H1 (cell line): ENCODE measurements around the gene SETD9. TPM values are rescaled to one million over a fixed set of nuclear protein-coding genes. Genes with fewer than 3 reads are reported as not detected.
A peak's percentile ranks its signal among the peaks of the same experiment; 100 is the strongest.

Experiments
- CTCF ChIA-PET: fragments of 300-600 bp; sonication (Branson Sonifier 250); formaldehyde crosslinking; loops from one replicate; lab custom pipeline; 2021; ENCODE audit not compliant: partially characterized antibody; lab: Charles Lee
- POLR2A ChIA-PET: fragments of 300-600 bp; sonication (Branson Sonifier 250); formaldehyde crosslinking; loops from one replicate; lab custom pipeline; 2021; ENCODE audit warnings: inconsistent platforms; ENCODE audit not compliant: partially characterized antibody; lab: Charles Lee
- DNase-seq, 2 experiments: peaks; one replicate each; pipeline versions ENCODE4 v3.0.0 to v3.0.0-alpha.2; 2010 to 2022; ENCODE audit warnings: low spot score in 2 of 2, low read depth in 1 of 2, mixed read lengths in 1 of 2
- FAIRE-seq: peaks from 2 replicates; lab custom pipeline; 2011; peaks lifted over from hg19 to GRCh38; lab: Jason Lieb, UNC
- H2AFZ ChIP-seq: 2 replicates; pipeline ENCODE4 v1.8.1; 2012; ENCODE audit warnings: low read length, inconsistent platforms
- H2AK5ac ChIP-seq: 2 replicates; pipeline ENCODE4 v1.6.1; 2013; ENCODE audit warnings: low read depth, low read length
- H2BK120ac ChIP-seq: replicated peaks from 2 replicates; pipeline ENCODE3; 2013; ENCODE audit warnings: low read depth, low read length, inconsistent platforms
- H2BK12ac ChIP-seq: 2 replicates; pipeline ENCODE4 v1.6.1; 2013; ENCODE audit warnings: low read depth, low read length
- H2BK15ac ChIP-seq: 2 replicates; pipeline ENCODE4 v1.6.1; 2013; ENCODE audit warnings: low read length
- H2BK20ac ChIP-seq: 2 replicates; pipeline ENCODE4 v1.6.1; 2013; ENCODE audit warnings: low read length
- H2BK5ac ChIP-seq: 2 replicates; pipeline ENCODE4 v1.6.1; 2013; ENCODE audit warnings: low read depth, low read length
- H3K14ac ChIP-seq: 2 replicates; pipeline ENCODE4 v1.6.1; 2013; ENCODE audit warnings: inconsistent platforms; ENCODE audit not compliant: insufficient read length
- H3K18ac ChIP-seq: 2 replicates; pipeline ENCODE4 v1.6.1; 2013; ENCODE audit warnings: low read length; ENCODE audit errors: extremely low read depth
- H3K23ac ChIP-seq: 2 replicates; pipeline ENCODE4 v1.6.1; 2013; ENCODE audit warnings: inconsistent platforms; ENCODE audit not compliant: insufficient read length
- H3K23me2 ChIP-seq: 2 replicates; pipeline ENCODE4 v1.6.1; 2013; ENCODE audit warnings: low read depth, low read length
- H3K27ac ChIP-seq: 2 replicates; pipeline ENCODE4 v1.6.1; 2011; ENCODE audit warnings: low read depth, low read length, inconsistent platforms
- H3K27me3 ChIP-seq, 4 experiments: replicated peaks in 1 of 4; 1 replicate in 1 of 4; 2 replicates in 3 of 4; pipeline versions ENCODE4 v1.6.1 to v1.8.1; 2011 to 2013; ENCODE audit warnings: low read length in 3 of 4, mild to moderate bottlenecking in 3 of 4, inconsistent platforms in 2 of 4, mixed read lengths in 2 of 4, moderate library complexity in 1 of 4; ENCODE audit not compliant: control insufficient read depth in 3 of 4, insufficient read depth in 3 of 4; ENCODE audit errors: extremely low read depth in 1 of 4
- H3K36me3 ChIP-seq, 4 experiments: 2 replicates each; pipeline versions ENCODE4 v1.6.1 to v1.8.1; 2011 to 2013; ENCODE audit warnings: mild to moderate bottlenecking in 4 of 4, low read length in 3 of 4, moderate library complexity in 2 of 4, control low read depth in 1 of 4, inconsistent platforms in 1 of 4; ENCODE audit not compliant: insufficient read depth in 4 of 4, control insufficient read depth in 2 of 4
- H3K4ac ChIP-seq: replicated peaks from 2 replicates; pipeline ENCODE3; 2013; ENCODE audit warnings: low read length, low read depth, mixed read lengths, inconsistent platforms; ENCODE audit not compliant: insufficient read length
- H3K4me1 ChIP-seq, 4 experiments: replicated peaks in 1 of 4; 1 replicate in 1 of 4; 2 replicates in 3 of 4; pipeline versions ENCODE4 v1.6.1 to v1.8.1; 2011 to 2013; ENCODE audit warnings: low read length in 3 of 4, inconsistent platforms in 2 of 4, mixed read lengths in 1 of 4; ENCODE audit not compliant: insufficient read depth in 4 of 4, control insufficient read depth in 3 of 4
- H3K4me2 ChIP-seq, 2 experiments: 2 replicates each; pipeline versions ENCODE4 v1.6.1 to v1.8.1; 2011 to 2013; ENCODE audit warnings: low read depth in 2 of 2, low read length in 2 of 2, control low read depth in 1 of 2, inconsistent platforms in 1 of 2, mild to moderate bottlenecking in 1 of 2; ENCODE audit not compliant: insufficient read depth in 1 of 2
- H3K4me3 ChIP-seq, 4 experiments: fragments of 200-600, 300-600 bp in 1 of 4; sonication (generic), shearing (Covaris generic), sonication (Bioruptor Twin) in 1 of 4; 2 replicates each; pipeline versions ENCODE4 v1.5.1 to v1.8.1; 2011 to 2016; ENCODE audit warnings: low read length in 4 of 4, low read depth in 3 of 4, control low read depth in 2 of 4, inconsistent platforms in 2 of 4, mild to moderate bottlenecking in 2 of 4, mixed read lengths in 1 of 4, moderate library complexity in 1 of 4; ENCODE audit not compliant: insufficient read depth in 2 of 4; ENCODE audit errors: extremely low read depth in 1 of 4
- H3K56ac ChIP-seq: replicated peaks from 2 replicates; pipeline ENCODE3; 2013; ENCODE audit warnings: low read depth, mild to moderate bottlenecking, mixed read lengths, low read length, inconsistent platforms; ENCODE audit not compliant: insufficient read length
- H3K79me1 ChIP-seq: 2 replicates; pipeline ENCODE4 v1.6.1; 2013; ENCODE audit warnings: low read depth, low read length, control low read depth
- H3K79me2 ChIP-seq, 2 experiments: 2 replicates each; pipeline versions ENCODE4 v1.6.1 to v1.8.1; 2012 to 2013; ENCODE audit warnings: low read length in 2 of 2, mild to moderate bottlenecking in 2 of 2, inconsistent platforms in 1 of 2; ENCODE audit not compliant: insufficient read depth in 2 of 2, control insufficient read depth in 1 of 2
- H3K9ac ChIP-seq, 4 experiments: replicated peaks in 1 of 4; 1 replicate in 1 of 4; 2 replicates in 3 of 4; pipeline versions ENCODE4 v1.6.1 to v1.8.1; 2011 to 2013; ENCODE audit warnings: low read depth in 3 of 4, low read length in 3 of 4, control low read depth in 2 of 4, mild to moderate bottlenecking in 2 of 4, moderate library complexity in 2 of 4, inconsistent platforms in 1 of 4; ENCODE audit errors: extremely low read depth in 1 of 4
- H3K9me3 ChIP-seq, 2 experiments: 2 replicates each; pipeline versions ENCODE4 v1.6.1 to v1.8.1; 2012 to 2013; ENCODE audit warnings: mild to moderate bottlenecking in 2 of 2, moderate library complexity in 2 of 2, control low read depth in 1 of 2, inconsistent platforms in 1 of 2, low read depth in 1 of 2, low read length in 1 of 2, mixed read lengths in 1 of 2; ENCODE audit not compliant: insufficient read depth in 2 of 2
- H4K20me1 ChIP-seq, 2 experiments: replicated peaks in 1 of 2; 2 replicates each; pipeline versions ENCODE3 to v1.8.1; 2011 to 2013; ENCODE audit warnings: inconsistent platforms in 2 of 2, low read length in 2 of 2, mild to moderate bottlenecking in 1 of 2; ENCODE audit not compliant: insufficient read depth in 2 of 2, control insufficient read depth in 1 of 2
- H4K5ac ChIP-seq: 2 replicates; pipeline ENCODE4 v1.6.1; 2013; ENCODE audit warnings: low read length, low read depth, mixed read lengths, inconsistent platforms; ENCODE audit not compliant: insufficient read length
- H4K8ac ChIP-seq: 2 replicates; pipeline ENCODE4 v1.8.0; 2013; ENCODE audit warnings: mild to moderate bottlenecking, moderate library complexity, low read length, inconsistent platforms; ENCODE audit not compliant: insufficient read depth; ENCODE audit errors: extremely low read depth
- H4K91ac ChIP-seq: replicated peaks from 2 replicates; pipeline ENCODE3; 2013; ENCODE audit warnings: low read length, mixed read lengths, inconsistent platforms; ENCODE audit not compliant: insufficient read length
- CREB1 ChIP-seq: IDR thresholded peaks from 2 replicates; pipeline ENCODE4 v1.6.1; 2012; ENCODE audit warnings: inconsistent platforms
- KDM4A ChIP-seq: IDR thresholded peaks from one replicate; pipeline ENCODE4 v1.7.1; 2012; ENCODE audit warnings: low read depth, mild to moderate bottlenecking, moderate library complexity, low read length, inconsistent platforms; ENCODE audit not compliant: severe bottlenecking
- MAFK ChIP-seq: IDR thresholded peaks from 2 replicates; pipeline ENCODE4 v1.6.1; 2012; ENCODE audit warnings: low read depth, mild to moderate bottlenecking, improper control_type of control experiment, low read length
- POLR2A ChIP-seq, 2 experiments: IDR thresholded peaks; 1 replicate in 1 of 2; 2 replicates in 1 of 2; pipeline ENCODE4 v1.6.1; 2011; ENCODE audit warnings: low read depth in 2 of 2, low read length in 2 of 2, mild to moderate bottlenecking in 2 of 2; ENCODE audit errors: control extremely low read depth in 1 of 2
- POU5F1 ChIP-seq: IDR thresholded peaks from 2 replicates; pipeline ENCODE4 v1.6.1; 2011; ENCODE audit warnings: low read depth, mild to moderate bottlenecking, low read length, moderate library complexity
- RBBP5 ChIP-seq: IDR thresholded peaks from 2 replicates; pipeline ENCODE4 v1.7.1; 2012; ENCODE audit warnings: low read depth, mild to moderate bottlenecking, inconsistent platforms, low read length, moderate library complexity, borderline replicate concordance
- YY1 ChIP-seq: IDR thresholded peaks from 2 replicates; pipeline ENCODE4 v1.6.1; 2011; ENCODE audit warnings: low read depth, mild to moderate bottlenecking, low read length
- WGBS, 2 experiments: shearing (Covaris generic) in 1 of 2; methylation state at CpG; one replicate each; pipeline versions ENCODE4 v1.1.6 to v1.1.7; 2013 to 2015; ENCODE audit warnings: low lambda C conversion rate in 2 of 2, mixed read lengths in 2 of 2, inconsistent platforms in 1 of 2, low coverage in 1 of 2, missing lambda C conversion rate in 1 of 2; ENCODE audit not compliant: insufficient replicate concordance in 2 of 2, insufficient coverage in 1 of 2, insufficient read length in 1 of 2; ENCODE audit errors: extremely low coverage in 1 of 2, missing lambda C conversion rate in 1 of 2; 5-methylcytosine and 5-hydroxymethylcytosine counted together
- long read RNA-seq, 2 experiments: library from RNA in 1 of 2; library from capped mRNA in 1 of 2; stranded (forward); transcript quantifications; one replicate each; pipeline ENCODE4 v2.0.0, GENCODE V29; 2021; ENCODE audit warnings: inconsistent platforms in 1 of 2
- polyA minus RNA-seq, 3 experiments: library from RNA; depleted of rRNA, polyadenylated mRNA; stranded (reverse); fragments of >200 nt; gene quantifications; 1 replicate in 2 of 3; 2 replicates in 1 of 3; pipeline ENCODE4 v1.2.3, GENCODE V29; 2011
- polyA plus RNA-seq, 7 experiments: library from polyadenylated mRNA; depleted of rRNA in 3 of 7; stranded (reverse) in 5 of 7; unstranded in 2 of 7; fragments of >200 nt in 5 of 7; fragments of 200-250 nt in 2 of 7; gene quantifications; 1 replicate in 5 of 7; 2 replicates in 1 of 7; 4 replicates in 1 of 7; pipeline versions ENCODE4 v1.2.1 to v1.2.3, GENCODE V29; 2011 to 2013; ENCODE audit warnings: missing spikeins in 2 of 7, mixed read lengths in 2 of 7
- total RNA-seq: library from RNA; stranded (reverse); fragmentation: NEBNext Ultra II Directional; extraction: Animal tissue kit (Norgen Biotek cat#: 25700); gene quantifications from 2 replicates; pipeline ENCODE4 v1.2.1, GENCODE V29; 2021
- TF ChIP-seq, protein P1 (sequence below): IDR thresholded peaks from 2 replicates; pipeline ENCODE4 v1.6.1; 2012; ENCODE audit warnings: inconsistent platforms

The SETD9 gene
- 11.9 and 13.3 TPM in 2 replicates for total RNA-seq
- polyA plus RNA-seq (2011; rRNA removed): 3.3 and 4.5 TPM in 2 replicates
- 7.2 TPM for polyA plus RNA-seq (2011; cell fraction: cytosol; rRNA removed)
- 1.7 TPM for polyA plus RNA-seq (2011; cell fraction: nucleus; rRNA removed)
- 7.4 to 9.8 TPM (median 8.3 TPM) in 4 replicates for polyA plus RNA-seq (2012, experiment 1 of 2)
- polyA plus RNA-seq (2012, experiment 2 of 2): 4.6 TPM
- polyA plus RNA-seq (2013, experiment 1 of 2): 7.6 TPM
- 6.5 TPM for polyA plus RNA-seq (2013, experiment 2 of 2)
- 5.8 and 7.9 TPM in 2 replicates for polyA minus RNA-seq (2011; rRNA and poly(A)+ RNA removed)
- 6.9 TPM for polyA minus RNA-seq (2011; cell fraction: cytosol; rRNA and poly(A)+ RNA removed)
- 14.5 TPM for polyA minus RNA-seq (2011; cell fraction: nucleus; rRNA and poly(A)+ RNA removed)
- long read RNA-seq, experiment 1, partial matches to known transcripts: 3 of 14 reads
- long read RNA-seq, experiment 1, other reads (novel, unspliced or antisense): 4 of 14 reads
- long read RNA-seq, experiment 2, transcript SETD9-201 (6 exons, 1,619 nt): major isoform, 5 of 7 reads
- long read RNA-seq, experiment 2, partial matches to known transcripts: 0 of 7 reads
- long read RNA-seq, experiment 2, other reads (novel, unspliced or antisense): 2 of 7 reads

DNA sequence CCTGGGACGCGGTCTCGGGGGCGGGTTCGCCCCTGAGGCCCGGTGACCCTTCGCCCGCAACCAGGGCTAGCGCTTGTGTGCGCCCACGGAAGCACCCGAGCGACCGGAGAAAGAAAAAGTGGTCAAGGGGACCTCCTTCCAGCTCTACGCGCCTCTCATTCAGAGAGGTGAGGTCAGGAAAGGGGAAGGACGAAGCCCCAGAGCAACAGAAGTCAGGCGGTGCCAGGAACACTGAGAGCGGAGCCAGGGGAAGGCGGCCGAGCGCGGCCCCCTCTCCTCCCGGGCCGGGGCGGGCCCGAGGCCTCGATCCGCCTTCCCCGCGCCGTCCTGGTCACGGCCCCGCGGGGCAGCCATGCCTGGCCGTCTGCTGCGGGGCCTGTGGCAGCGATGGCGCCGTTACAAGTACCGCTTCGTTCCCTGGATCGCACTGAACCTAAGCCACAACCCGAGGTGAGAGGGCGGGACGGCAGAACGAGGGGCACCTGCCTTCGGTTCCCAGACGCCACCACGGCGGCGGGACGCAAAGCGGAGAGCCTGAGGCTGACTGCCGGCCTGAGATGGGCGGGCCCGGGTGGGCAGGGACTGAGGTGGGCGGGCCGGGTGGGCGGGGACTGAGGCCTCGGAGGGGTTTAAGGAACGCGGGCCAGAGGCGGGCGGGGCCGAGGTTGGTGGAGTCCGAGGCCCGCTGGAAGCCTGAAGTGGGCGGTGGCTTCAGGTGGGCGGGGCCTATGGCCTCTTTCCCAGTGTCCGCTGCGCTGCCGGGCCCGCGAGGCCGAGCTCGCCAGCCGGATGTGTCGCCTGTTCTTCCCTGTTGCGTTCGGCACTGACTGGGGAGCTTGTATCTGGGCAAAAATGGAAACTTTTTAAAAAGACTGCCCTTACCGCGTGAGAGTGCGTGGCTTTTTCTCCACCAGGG lies at the start of gene SETD9:
TSS of gene SETD9 (plus strand) at position 303 of the 916 bp plus-strand sequence. CDS start at position 353, 50 bp downstream.
- Histone ChIP-seq H3K23me2 (peaks cover 12% of the 10 kb centered on the region), H3K4me1 (peaks cover 0 to 11% (median 5%) of the 10 kb centered on the region in 4 experiments; a peak in 5 of 7 replicates), H4K91ac (peak within 1 kb of the TSS; percentile 98), H4K5ac (peak within 1 kb of the TSS; percentile 98), H3K79me2 (no peaks in the 10 kb centered on the region; a peak in 1 of 4 replicates), H2BK12ac (peak within 1 kb of the TSS; percentile 75; the same call in 1 of the 2 replicates), H3K18ac (peak within 1 kb of the TSS; percentile 97), H3K23ac (no peak within 1 kb of the TSS), H3K9me3 (no peaks in the 10 kb centered on the region), H2BK5ac (peak within 1 kb of the TSS; percentile 96), H2BK120ac (no peak within 1 kb of the TSS), H2BK15ac (peak within 1 kb of the TSS; percentile 67; the same call in 1 of the 2 replicates), H3K14ac (no peak within 1 kb of the TSS), H3K27me3 (no peaks in the 10 kb centered on the region), H4K20me1 (no peaks in the 10 kb centered on the region), H3K27ac (peak within 1 kb of the TSS; percentile 93), H2AFZ (peak within 1 kb of the TSS; percentile 93), H3K36me3 (no peaks in the 10 kb centered on the region), H3K56ac (peak within 1 kb of the TSS; percentile 82), H3K4me3 (peak within 1 kb of the TSS; percentile 64 to 87 (median 79)), H4K8ac (peak within 1 kb of the TSS; percentile 97; the same call in 1 of the 2 replicates), H3K9ac (peak within 1 kb of the TSS; percentile 88 to 98 (median 94)), H3K4me2 (peak within 1 kb of the TSS; percentile 90 to 95), H3K79me1 (no peaks in the 10 kb centered on the region), H2AK5ac (peak within 1 kb of the TSS; percentile 79; the same call in 1 of the 2 replicates), H3K4ac (peak within 1 kb of the TSS; percentile 82), H2BK20ac (no peak within 1 kb of the TSS)
- 1% methylated on average over 49 of the region's 84 CpGs; no CpG with 5 or more reads in 1 of the 2 experiments for WGBS, 2 experiments
- POLR2A ChIA-PET: interaction anchor here (0.6 to 3.1 kb wide), 25 partner anchors 9 to 488 kb away, joined by 3 to 30 read pairs (median 3); partner anchors contain the start of gene GPBP1
- CTCF ChIA-PET: interaction anchor here (0.7 to 3.2 kb wide), 8 partner anchors 8 to 639 kb away, joined by 3 to 14 read pairs (median 4); no protein-coding TSS in a partner anchor
- FAIRE-seq (no peak), DNase-seq (peak; percentile 95 to 96)
- 0 out of 2 replicates have a peak, but pooled peaks have one; percentile 5 for TF ChIP-seq CREB1
- TF ChIP-seq KDM4A: peak; percentile 42
- no peak for TF ChIP-seq POU5F1
- TF ChIP-seq, protein P1, sequence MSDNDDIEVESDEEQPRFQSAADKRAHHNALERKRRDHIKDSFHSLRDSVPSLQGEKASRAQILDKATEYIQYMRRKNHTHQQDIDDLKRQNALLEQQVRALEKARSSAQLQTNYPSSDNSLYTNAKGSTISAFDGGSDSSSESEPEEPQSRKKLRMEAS: peak; percentile 75
- no peak for TF ChIP-seq MAFK
- TF ChIP-seq YY1: peak; percentile 36; the same call in 1 of the 2 replicates
- TF ChIP-seq RBBP5: peak; percentile 88
- peak; percentile 89 to 96 for TF ChIP-seq POLR2A (IDR thresholded peaks at IDR 0.05; ENCODE audit: control extremely low read depth in 1 of 2, low read depth in 2 of 2, low read length in 2 of 2)
